HepG2 (cell line): ENCODE measurements around the gene DEPDC1B. TPM values are rescaled to one million over a fixed set of nuclear protein-coding genes. Genes with fewer than 3 reads are reported as not detected.

Experiments used
- ATAC-seq: fragments of 200-7000 bp; cut with Tn5 transposase; 3 replicates; pipeline ENCODE4 v1.9.1; 2020; ENCODE audit warnings: mild to moderate bottlenecking, moderate library complexity
- BruUV-seq: library from RNA; stranded (reverse); fragments of 400-500 nt; replicated peaks from 2 replicates; lab custom pipeline; 2021; lab: Mats Ljungman, UMichigan
- CTCF ChIA-PET: fragments of 300-600 bp; formaldehyde crosslinking; extraction: SDS; loops from one replicate; lab custom pipeline; 2021; ENCODE audit warnings: low total read pairs, inconsistent platforms, low intra/inter-chr PET ratio; lab: Yijun Ruan, JAX
- POLR2A ChIA-PET: fragments of 350-600 bp; sonication (Branson Sonifier 250); formaldehyde crosslinking; loops from one replicate; lab custom pipeline; 2020; ENCODE audit warnings: antibody characterized with exemption, inconsistent platforms; lab: Yijun Ruan, JAX
- DNase-seq: peaks from one replicate; pipeline ENCODE4 v3.0.0-alpha.2; 2015; ENCODE audit warnings: low spot score
- FAIRE-seq: peaks from 3 replicates; lab custom pipeline; 2011; peaks lifted over from hg19 to GRCh38; lab: Jason Lieb, UNC
- H2AFZ ChIP-seq: one replicate; pipeline ENCODE4 v1.6.1; 2011; ENCODE audit warnings: low read length, inconsistent platforms
- H3K27ac ChIP-seq: fragments of 300-600 bp; 3 replicates; pipeline ENCODE4 v1.8.0; 2011; ENCODE audit warnings: mixed run types, mild to moderate bottlenecking, mixed read lengths, low read length, inconsistent platforms; ENCODE audit not compliant: insufficient read depth; ENCODE audit errors: extremely low read length
- H3K27me3 ChIP-seq, 2 experiments: fragments of 200-600 bp in 1 of 2; 2 replicates in 1 of 2; 3 replicates in 1 of 2; pipeline versions ENCODE4 v1.6.0 to v1.8.0; 2011; ENCODE audit warnings: low read length in 2 of 2, mild to moderate bottlenecking in 2 of 2, moderate library complexity in 2 of 2, inconsistent platforms in 1 of 2; ENCODE audit not compliant: insufficient read depth in 2 of 2, control insufficient read depth in 1 of 2
- H3K36me3 ChIP-seq, 2 experiments: fragments of 200-600 bp in 1 of 2; replicated peaks in 1 of 2; 2 replicates in 1 of 2; 3 replicates in 1 of 2; pipeline versions ENCODE4 v1.5.1 to v1.8.0; 2011; ENCODE audit warnings: low read length in 2 of 2, inconsistent platforms in 1 of 2; ENCODE audit not compliant: insufficient read depth in 2 of 2, control insufficient read depth in 1 of 2
- H3K4me1 ChIP-seq: 2 replicates; pipeline ENCODE4 v1.5.1; 2012; ENCODE audit warnings: low read length, inconsistent platforms; ENCODE audit not compliant: insufficient read depth
- H3K4me2 ChIP-seq: 2 replicates; pipeline ENCODE4 v1.6.0; 2011; ENCODE audit warnings: low read depth, low read length, inconsistent platforms
- H3K4me3 ChIP-seq, 3 experiments: fragments of 200-600 bp in 1 of 3; sonication (generic), shearing (Covaris generic) in 1 of 3; replicated peaks in 1 of 3; 2 replicates each; pipeline ENCODE4 v1.5.1; 2011 to 2016; ENCODE audit warnings: low read length in 3 of 3, inconsistent platforms in 2 of 3, low read depth in 2 of 3, mild to moderate bottlenecking in 2 of 3, control low read depth in 1 of 3, mixed read lengths in 1 of 3; ENCODE audit not compliant: insufficient read depth in 1 of 3
- H3K79me2 ChIP-seq: one replicate; pipeline ENCODE4 v1.6.1; 2011; ENCODE audit warnings: low read length, inconsistent platforms; ENCODE audit not compliant: insufficient read depth
- H3K9ac ChIP-seq: 2 replicates; pipeline ENCODE4 v1.6.0; 2011; ENCODE audit warnings: mild to moderate bottlenecking, low read depth, low read length, inconsistent platforms; ENCODE audit not compliant: insufficient read depth
- H3K9me3 ChIP-seq: 2 replicates; pipeline ENCODE4 v1.5.1; 2012; ENCODE audit warnings: mild to moderate bottlenecking, low read length
- H4K20me1 ChIP-seq: 2 replicates; pipeline ENCODE4 v1.6.0; 2011; ENCODE audit warnings: inconsistent platforms, mild to moderate bottlenecking, low read length, moderate library complexity; ENCODE audit not compliant: insufficient read depth
- FOXK1 ChIP-seq: sonication (generic); formaldehyde crosslinking; IDR thresholded peaks from 2 replicates; pipeline ENCODE4 v1.4.0; 2020; ENCODE audit warnings: low read depth, missing genetic modification reagents, borderline replicate concordance
- KAT2B ChIP-seq: fragments of 150-350 bp; IDR thresholded peaks from 2 replicates; pipeline ENCODE4 v1.6.1; 2014; ENCODE audit warnings: low read depth, low read length, borderline replicate concordance
- MTA1 ChIP-seq: sonication (generic); formaldehyde crosslinking; IDR thresholded peaks from 2 replicates; pipeline ENCODE4 v1.4.0; 2020; ENCODE audit warnings: missing genetic modification reagents, mild to moderate bottlenecking, borderline replicate concordance
- POLR2AphosphoS2 ChIP-seq: IDR thresholded peaks from 2 replicates; pipeline ENCODE4 v1.6.1; 2011; ENCODE audit warnings: low read depth, low read length, improper control_type of control experiment
- ZNF326 ChIP-seq: sonication (generic); formaldehyde crosslinking; IDR thresholded peaks from 2 replicates; pipeline ENCODE4 v1.4.0; 2020; ENCODE audit warnings: missing genetic modification reagents, borderline replicate concordance
- ZNF503 ChIP-seq: sonication (generic); formaldehyde crosslinking; IDR thresholded peaks from 2 replicates; pipeline ENCODE4 v1.4.0; 2020; ENCODE audit warnings: missing genetic modification reagents
- ZNF574 ChIP-seq: sonication (generic); formaldehyde crosslinking; IDR thresholded peaks from 2 replicates; pipeline ENCODE4 v1.4.0; 2020; ENCODE audit warnings: missing genetic modification reagents
- ZNF768 ChIP-seq: sonication (generic); formaldehyde crosslinking; IDR thresholded peaks from 2 replicates; pipeline ENCODE4 v1.4.0; 2020; ENCODE audit warnings: missing genetic modification reagents
- ZNF891 ChIP-seq: sonication (generic); formaldehyde crosslinking; IDR thresholded peaks from 2 replicates; pipeline ENCODE4 v1.5.0; 2020; ENCODE audit warnings: mild to moderate bottlenecking, missing genetic modification reagents
- WGBS: methylation state at CpG from one replicate; pipeline ENCODE4 v1.1.6; 2017; ENCODE audit warnings: low lambda C conversion rate; 5-methylcytosine and 5-hydroxymethylcytosine counted together
- in situ Hi-C: cut with HindIII; loops from 2 replicates; pipeline ENCODE4 v1.10.0; 2017; ENCODE audit warnings: low pct_unique_long_range_greater_than_20kb; ENCODE audit not compliant: extremely low pct_ligation_motif_present
- intact Hi-C: fragments of 100-400 bp; cut with micrococcal nuclease; formaldehyde crosslinking; loops from one replicate; pipeline ENCODE4 v1.10.0; 2022; ENCODE audit not compliant: unreplicated experiment
- polyA plus RNA-seq, 8 experiments: library from polyadenylated mRNA; depleted of rRNA in 3 of 8; stranded (reverse) in 7 of 8; unstranded in 1 of 8; fragments of >200 nt; fragmentation: Illumina TruSeq in 4 of 8; extraction: Trizol in 4 of 8; gene quantifications; 2 replicates each; pipeline versions ENCODE4 v1.2.1 to v1.2.3, GENCODE V29; 2011 to 2016; ENCODE audit warnings: low read depth in 4 of 8, missing spikeins in 1 of 8, mixed read lengths in 1 of 8; ENCODE audit not compliant: insufficient read depth in 1 of 8
- total RNA-seq, 5 experiments: library from RNA; depleted of rRNA; stranded (reverse); fragments of >200 nt; fragmentation: Illumina TruSeq; extraction: Trizol; gene quantifications; 2 replicates each; pipeline ENCODE4 v1.2.3, GENCODE V29; 2016; ENCODE audit warnings: low read depth in 1 of 5

The DEPDC1B gene
- total and polyA plus RNA-seq, 2 of the 13 experiments (the other 11 are each of a cell fraction or from before 2014, with no cell fraction given): 29.5 to 51.3 TPM

GRCh38 chr5:60718166-60718892 lies 18.4 kb upstream of the DEPDC1B start:
- Histone ChIP-seq H3K27ac (no peak overlapping the region), H3K9ac (no peak overlapping the region), H3K79me2 (no peaks in the 10 kb centered on the region), H3K9me3 (no peaks in the 10 kb centered on the region), H3K4me1 (no peaks in the 10 kb centered on the region), H3K36me3 (no peaks in the 10 kb centered on the region), H3K4me2 (no peak overlapping the region), H4K20me1 (no peaks in the 10 kb centered on the region), H3K4me3 (no peak overlapping the region), H3K27me3 (peaks cover 0 to 3% of the 10 kb centered on the region in 2 experiments; a peak in 2 of 5 replicates), H2AFZ (no peak overlapping the region)
- in situ Hi-C loops: no loop called here
- POLR2A ChIA-PET: no interaction called here
- FAIRE-seq (no peak), DNase-seq (no peak), ATAC-seq (no peak)
- TF ChIP-seq ZNF326 (no peak), ZNF574 (no peak), ZNF503 (CRISPR knock-in tag) (no peak), MTA1 (CRISPR knock-in tag) (no peak), KAT2B (no peak), ZNF891 (no peak), ZNF768 (no peak), POLR2AphosphoS2 (no peak), FOXK1 (CRISPR knock-in tag) (no peak)
- 24% methylated on average over 3 of the region's 3 CpGs for WGBS
- intact Hi-C loops: no loop called here
- BruUV-seq: no TSS peak
- CTCF ChIA-PET: no interaction called here
